GM23338 (cell line): ENCODE results near the gene KLK11. TPM values are rescaled to one million over a fixed set of nuclear protein-coding genes. Genes with fewer than 3 reads are reported as not detected.

Experiments used
- ATAC-seq: fragments of 200-7000 bp; cut with Tn5 transposase; 3 replicates; pipeline ENCODE4 v1.9.1; 2020
- DNase-seq: peaks from one replicate; pipeline ENCODE4 v3.0.0-alpha.2; 2015; ENCODE audit warnings: low spot score
- H2AFZ ChIP-seq: fragments of 200-600 bp; sonication (generic); 2 replicates; pipeline ENCODE4 v1.8.0; 2016; ENCODE audit warnings: antibody characterized with exemption, mild to moderate bottlenecking, moderate library complexity
- H3F3A ChIP-seq: fragments of 200-600 bp; sonication (generic); replicated peaks from 2 replicates; pipeline ENCODE4 v1.8.0; 2017; ENCODE audit warnings: antibody characterized with exemption, mixed run types, low read depth
- H3K27ac ChIP-seq: fragments of 200-600 bp; sonication (generic); 2 replicates; pipeline ENCODE4 v1.6.1; 2016; ENCODE audit warnings: low read depth
- H3K27me3 ChIP-seq: fragments of 200-600 bp; sonication (generic); 2 replicates; pipeline ENCODE4 v1.8.0; 2016; ENCODE audit warnings: mild to moderate bottlenecking, mixed run types, moderate library complexity; ENCODE audit not compliant: insufficient read depth
- H3K36me3 ChIP-seq: fragments of 200-600 bp; sonication (generic); 2 replicates; pipeline ENCODE4 v1.8.0; 2016; ENCODE audit warnings: mild to moderate bottlenecking; ENCODE audit not compliant: insufficient read depth
- H3K4me1 ChIP-seq: fragments of 200-600 bp; sonication (generic); 2 replicates; pipeline ENCODE4 v1.8.0; 2016; ENCODE audit warnings: mild to moderate bottlenecking, moderate library complexity; ENCODE audit not compliant: insufficient read depth
- H3K4me2 ChIP-seq: fragments of 200-600 bp; sonication (generic); 2 replicates; pipeline ENCODE4 v1.7.1; 2017; ENCODE audit warnings: mixed run types
- H3K4me3 ChIP-seq: fragments of 200-600 bp; sonication (generic); 2 replicates; pipeline ENCODE4 v1.6.1; 2016; ENCODE audit warnings: mixed run types
- H3K79me2 ChIP-seq: fragments of 200-600 bp; sonication (generic); replicated peaks from 2 replicates; pipeline ENCODE4 v1.8.0; 2017; ENCODE audit warnings: mild to moderate bottlenecking; ENCODE audit not compliant: insufficient read depth
- H3K9me2 ChIP-seq: fragments of 200-600 bp; sonication (generic); 2 replicates; pipeline ENCODE4 v1.8.0; 2017; ENCODE audit not compliant: insufficient read depth
- H4K20me1 ChIP-seq: fragments of 200-600 bp; sonication (generic); replicated peaks from 2 replicates; pipeline ENCODE4 v1.8.0; 2017; ENCODE audit warnings: mild to moderate bottlenecking; ENCODE audit not compliant: insufficient read depth
- H3K27ac Mint-ChIP-seq: 2 replicates; pipeline ENCODE4 v1.8.0; 2020; ENCODE audit warnings: inconsistent platforms, mild to moderate bottlenecking, moderate library complexity, mixed read lengths
- H3K27me3 Mint-ChIP-seq: 3 replicates; pipeline ENCODE4 v1.8.0; 2022; ENCODE audit warnings: low read depth, mild to moderate bottlenecking, moderate library complexity, mixed read lengths, inconsistent platforms; ENCODE audit not compliant: insufficient read depth, poor library complexity
- H3K36me3 Mint-ChIP-seq: 3 replicates; pipeline ENCODE4 v1.8.0; 2021; ENCODE audit warnings: low read depth, mild to moderate bottlenecking, inconsistent platforms, moderate library complexity, mixed read lengths
- H3K4me1 Mint-ChIP-seq: 3 replicates; pipeline ENCODE4 v1.8.0; 2020; ENCODE audit warnings: mild to moderate bottlenecking, inconsistent platforms, mixed read lengths
- H3K4me3 Mint-ChIP-seq: 3 replicates; pipeline ENCODE4 v1.8.0; 2021; ENCODE audit warnings: moderate library complexity, mild to moderate bottlenecking, inconsistent platforms, mixed read lengths
- H3K9me3 Mint-ChIP-seq: 3 replicates; pipeline ENCODE4 v1.8.0; 2020; ENCODE audit warnings: moderate library complexity, mild to moderate bottlenecking, inconsistent platforms, mixed read lengths
- CREB1 ChIP-seq: fragments of 250-450 bp; sonication (Bioruptor Pico); IDR thresholded peaks from 2 replicates; pipeline ENCODE4 v1.5.0; 2020; ENCODE audit warnings: low read depth, mild to moderate bottlenecking, moderate library complexity
- CTCF ChIP-seq, 2 experiments: fragments of 200-600 bp in 1 of 2; sonication (generic) in 1 of 2; conservative IDR thresholded peaks; 2 replicates each; pipeline versions ENCODE4 v1.5.1 to v1.6.1; 2016 to 2017; ENCODE audit warnings: antibody characterized with exemption in 2 of 2, low read depth in 2 of 2, mild to moderate bottlenecking in 2 of 2, moderate library complexity in 1 of 2
- ETS1 ChIP-seq: IDR thresholded peaks from 2 replicates; pipeline ENCODE4 v1.6.1; 2016; ENCODE audit warnings: antibody characterized with exemption
- EZH2 ChIP-seq: fragments of 200-600 bp; sonication (generic); IDR thresholded peaks from one replicate; pipeline ENCODE4 v1.8.0; 2017; ENCODE audit warnings: antibody characterized with exemption, mild to moderate bottlenecking, low read depth; ENCODE audit not compliant: unreplicated experiment
- EZH2phosphoT487 ChIP-seq: fragments of 200-600 bp; sonication (generic); IDR thresholded peaks from one replicate; pipeline ENCODE4 v1.8.1; 2018; ENCODE audit warnings: antibody characterized with exemption; ENCODE audit not compliant: unreplicated experiment
- JUNB ChIP-seq: IDR thresholded peaks from one replicate; pipeline ENCODE4 v1.6.1; 2016; ENCODE audit warnings: antibody characterized with exemption; ENCODE audit not compliant: unreplicated experiment
- NANOG ChIP-seq: IDR thresholded peaks from 2 replicates; pipeline ENCODE4 v1.6.1; 2016; ENCODE audit warnings: antibody characterized with exemption, borderline replicate concordance
- POLR2AphosphoS5 ChIP-seq: IDR thresholded peaks from 2 replicates; pipeline ENCODE4 v1.6.1; 2016; ENCODE audit warnings: antibody characterized with exemption, low read depth
- REST ChIP-seq: IDR thresholded peaks from one replicate; pipeline ENCODE4 v1.6.1; 2018; ENCODE audit warnings: antibody characterized with exemption; ENCODE audit not compliant: unreplicated experiment
- STAT1 ChIP-seq: IDR thresholded peaks from one replicate; pipeline ENCODE4 v1.6.1; 2016; ENCODE audit warnings: antibody characterized with exemption; ENCODE audit not compliant: unreplicated experiment
- ZNF114 ChIP-seq: fragments of 250-450 bp; sonication (Bioruptor Pico); IDR thresholded peaks from 2 replicates; pipeline ENCODE4 v1.5.0; 2020; ENCODE audit warnings: mild to moderate bottlenecking, moderate library complexity
- ZNF331 ChIP-seq: fragments of 250-450 bp; sonication (Bioruptor Pico); IDR thresholded peaks from 2 replicates; pipeline ENCODE4 v1.5.0; 2020; ENCODE audit warnings: low read depth, mild to moderate bottlenecking, moderate library complexity
- ZNF462 ChIP-seq: fragments of 250-450 bp; sonication (Bioruptor Pico); IDR thresholded peaks from 2 replicates; pipeline ENCODE4 v1.5.0; 2020; ENCODE audit warnings: mild to moderate bottlenecking, moderate library complexity
- polyA plus RNA-seq: library from polyadenylated mRNA; unstranded; fragments of >200 nt; fragmentation: Nextera tagmentation; extraction: Ambion mirVana; gene quantifications from 2 replicates; pipeline ENCODE4 v1.2.1, GENCODE V29; 2016
- total RNA-seq: library from RNA; depleted of rRNA; stranded (reverse); fragments of >200 nt; shearing (Covaris generic); gene quantifications from 2 replicates; pipeline ENCODE4 v1.2.3, GENCODE V29; 2014

Gene KLK11
- total and polyA plus RNA-seq, 2 experiments from 2014 or later = not detected

- no peaks in the 10 kb centered on the region for H3K79me2 ChIP-seq
- H3K36me3 Mint-ChIP-seq = no peaks in the 10 kb centered on the region; the same call in 2 of the 3 replicates
- H3K9me2 ChIP-seq = no peaks in the 10 kb centered on the region
- H3K27ac Mint-ChIP-seq = no peak overlapping the region
- no peak overlapping the region for H3K4me2 ChIP-seq
- ATAC-seq = no peak
- H3K27ac ChIP-seq = no peak overlapping the region
- no peak for DNase-seq
- no peaks in the 10 kb centered on the region; the same call in 2 of the 3 replicates for H3K9me3 Mint-ChIP-seq
- no peaks in the 10 kb centered on the region for H3K27me3 ChIP-seq
- H3K4me3 ChIP-seq = no peak overlapping the region
- H4K20me1 ChIP-seq = no peaks in the 10 kb centered on the region
- peaks cover 5% of the 10 kb centered on the region for H3K27me3 Mint-ChIP-seq
- no peak overlapping the region for H3K4me3 Mint-ChIP-seq
- TF ChIP-seq EZH2phosphoT487 (no peak), REST (no peak), CTCF (conservative IDR thresholded peaks at IDR 0.05; ENCODE audit: low read depth in 2 of 2) (no peak), NANOG (no peak), POLR2AphosphoS5 (no peak), CREB1 (CRISPR knock-in tag) (no peak), STAT1 (no peak), ZNF331 (CRISPR knock-in tag) (no peak), ZNF114 (CRISPR knock-in tag) (no peak), ETS1 (no peak), JUNB (no peak), EZH2 (no peak), ZNF462 (CRISPR knock-in tag) (no peak)
- H3K36me3 ChIP-seq = no peaks in the 10 kb centered on the region
- H3K4me1 Mint-ChIP-seq = peaks cover 33% of the 10 kb centered on the region
- H3K4me1 ChIP-seq = peaks cover 16% of the 10 kb centered on the region
- H2AFZ ChIP-seq = no peak overlapping the region
- no peaks in the 10 kb centered on the region for H3F3A ChIP-seq
Measured at GRCh38 chr19:50977626-50978025, 48.8 kb downstream of the KLK11 start.
